ES-I3 (cell line): ENCODE results near the gene HOXD10.
A peak's percentile ranks its signal among the peaks of the same experiment; 100 is the strongest.

Experiments
- H3K36me3 ChIP-seq: 2 replicates; pipeline ENCODE4 v1.6.1; 2013; ENCODE audit warnings: mild to moderate bottlenecking, low read length, control low read depth, moderate library complexity; ENCODE audit not compliant: insufficient read depth
- H3K4me1 ChIP-seq: 2 replicates; pipeline ENCODE4 v1.6.1; 2013; ENCODE audit warnings: mild to moderate bottlenecking, control low read depth, low read length; ENCODE audit not compliant: insufficient read depth
- H3K9ac ChIP-seq: 2 replicates; pipeline ENCODE4 v1.6.1; 2013; ENCODE audit warnings: low read depth, mild to moderate bottlenecking, low read length, moderate library complexity
- H3K9me3 ChIP-seq: 2 replicates; pipeline ENCODE4 v1.6.1; 2013; ENCODE audit warnings: mild to moderate bottlenecking, low read length, moderate library complexity; ENCODE audit not compliant: control insufficient read depth, insufficient read depth

HOXD10 gene

GRCh38 chr2:176156301-176156806 is 39.8 kb downstream of the HOXD10 start:
- no peak overlapping the region for H3K9ac ChIP-seq
- H3K36me3 ChIP-seq = no peaks in the 10 kb centered on the region
- H3K9me3 ChIP-seq = no peaks in the 10 kb centered on the region
- no peaks in the 10 kb centered on the region; the same call in 1 of the 2 replicates for H3K4me1 ChIP-seq

DNA sequence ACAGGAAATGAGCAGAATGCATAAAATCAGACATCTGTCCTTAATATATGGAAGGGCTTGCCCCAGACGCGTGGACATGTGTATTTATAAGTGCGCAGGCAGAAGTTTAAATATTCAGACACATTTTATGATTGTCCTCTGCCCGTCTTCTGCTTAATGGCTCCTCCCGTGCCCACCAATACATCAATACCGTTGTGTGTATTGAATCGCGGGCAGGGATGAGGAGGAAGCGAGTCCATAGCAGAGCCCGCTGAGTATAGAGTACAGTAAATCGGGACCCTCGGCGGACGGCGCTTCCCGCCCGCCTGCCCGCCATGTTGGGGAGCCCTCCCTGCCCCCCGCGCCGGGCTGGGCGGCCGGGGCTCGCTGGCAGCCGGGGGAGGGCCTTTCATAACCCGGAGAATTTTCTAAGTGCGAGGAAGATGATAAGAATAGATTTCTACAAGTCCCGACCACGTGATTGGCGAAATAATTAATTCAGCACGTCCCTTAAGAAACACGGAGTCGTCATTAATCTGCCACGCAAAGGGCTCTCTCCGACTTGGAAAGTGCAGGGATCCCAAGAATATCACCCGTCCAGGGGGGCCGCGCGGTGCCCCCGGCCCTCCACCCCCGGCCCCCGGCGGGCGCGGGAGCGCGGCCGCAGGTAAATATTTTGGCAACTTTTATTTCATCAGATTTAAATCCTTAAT is 40.4 kb downstream of the HOXD10 start, which contains the start of gene HOXD3:
Gene HOXD3 (plus strand): TSS at position 501 of the 692 bp plus-strand sequence. CDS start 11,808 bp downstream, outside the sequence.
- no peaks in the 10 kb centered on the region; the same call in 1 of the 2 replicates for H3K4me1 ChIP-seq
- H3K9ac ChIP-seq = no peak within 1 kb of the TSS; the same call in 1 of the 2 replicates
- no peaks in the 10 kb centered on the region for H3K9me3 ChIP-seq
- no peaks in the 10 kb centered on the region for H3K36me3 ChIP-seq

DNA sequence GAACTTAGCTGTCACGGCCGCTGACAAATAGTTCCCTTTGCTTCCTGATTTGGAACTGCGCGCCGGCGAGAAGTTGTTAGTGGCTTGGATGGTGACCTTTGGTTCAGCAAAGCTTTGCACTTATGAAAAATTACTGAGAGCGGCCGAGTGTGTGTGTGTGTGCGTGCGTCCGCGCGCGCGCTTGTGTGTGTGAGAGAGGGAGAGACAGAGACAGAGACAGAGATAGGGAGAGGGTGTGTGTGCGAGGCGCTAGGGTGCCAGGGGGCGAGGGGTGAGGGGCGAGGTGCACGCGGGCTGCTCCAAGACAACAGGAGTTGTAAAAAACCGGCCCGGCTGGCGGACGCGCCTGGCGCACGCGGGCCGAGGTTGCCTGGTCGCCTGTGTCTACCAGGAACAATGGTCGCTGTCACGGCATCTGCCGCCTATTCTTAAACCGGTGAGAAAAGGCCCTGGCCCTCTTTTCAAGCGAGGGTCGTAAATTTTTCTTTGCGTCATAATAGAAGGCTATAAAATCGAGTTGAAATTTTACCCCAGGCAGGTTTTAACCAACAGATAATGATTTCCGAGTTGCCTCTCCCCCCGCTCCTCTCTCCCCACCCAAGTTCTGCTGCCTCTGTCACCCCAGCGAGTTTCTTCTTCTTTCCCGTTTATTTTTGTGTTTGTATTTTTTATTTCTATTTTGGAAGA is 41.1 kb downstream of the HOXD10 start:
- Histone ChIP-seq H3K36me3 (no peaks in the 10 kb centered on the region), H3K9me3 (no peaks in the 10 kb centered on the region), H3K9ac (no peak overlapping the region; the same call in 1 of the 2 replicates), H3K4me1 (no peaks in the 10 kb centered on the region; the same call in 1 of the 2 replicates)

DNA sequence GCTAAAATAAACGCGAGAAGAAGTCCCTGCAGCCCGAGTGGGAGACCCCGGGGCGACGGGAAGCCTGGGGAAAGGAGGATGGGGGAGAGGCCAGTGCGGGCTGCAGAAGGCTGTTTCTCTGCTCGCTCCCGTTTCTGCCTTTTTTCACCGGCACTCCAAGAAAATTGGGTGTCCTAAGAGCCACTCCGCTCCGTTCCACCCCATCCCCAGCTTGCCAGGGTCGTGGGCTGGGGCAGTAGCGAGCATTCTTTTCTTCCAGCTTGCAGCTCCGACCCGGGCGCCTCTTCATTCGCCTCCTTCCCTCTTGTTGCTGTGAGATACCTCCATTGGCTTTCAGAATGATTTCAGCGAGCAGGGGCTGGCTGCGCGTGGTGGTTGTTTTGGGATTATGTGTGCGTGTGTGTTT is 41.6 kb downstream of the HOXD10 start:
- no peaks in the 10 kb centered on the region for H3K9me3 ChIP-seq
- H3K9ac ChIP-seq = no peak overlapping the region; the same call in 1 of the 2 replicates
- no peaks in the 10 kb centered on the region; the same call in 1 of the 2 replicates for H3K4me1 ChIP-seq
- no peaks in the 10 kb centered on the region for H3K36me3 ChIP-seq

DNA sequence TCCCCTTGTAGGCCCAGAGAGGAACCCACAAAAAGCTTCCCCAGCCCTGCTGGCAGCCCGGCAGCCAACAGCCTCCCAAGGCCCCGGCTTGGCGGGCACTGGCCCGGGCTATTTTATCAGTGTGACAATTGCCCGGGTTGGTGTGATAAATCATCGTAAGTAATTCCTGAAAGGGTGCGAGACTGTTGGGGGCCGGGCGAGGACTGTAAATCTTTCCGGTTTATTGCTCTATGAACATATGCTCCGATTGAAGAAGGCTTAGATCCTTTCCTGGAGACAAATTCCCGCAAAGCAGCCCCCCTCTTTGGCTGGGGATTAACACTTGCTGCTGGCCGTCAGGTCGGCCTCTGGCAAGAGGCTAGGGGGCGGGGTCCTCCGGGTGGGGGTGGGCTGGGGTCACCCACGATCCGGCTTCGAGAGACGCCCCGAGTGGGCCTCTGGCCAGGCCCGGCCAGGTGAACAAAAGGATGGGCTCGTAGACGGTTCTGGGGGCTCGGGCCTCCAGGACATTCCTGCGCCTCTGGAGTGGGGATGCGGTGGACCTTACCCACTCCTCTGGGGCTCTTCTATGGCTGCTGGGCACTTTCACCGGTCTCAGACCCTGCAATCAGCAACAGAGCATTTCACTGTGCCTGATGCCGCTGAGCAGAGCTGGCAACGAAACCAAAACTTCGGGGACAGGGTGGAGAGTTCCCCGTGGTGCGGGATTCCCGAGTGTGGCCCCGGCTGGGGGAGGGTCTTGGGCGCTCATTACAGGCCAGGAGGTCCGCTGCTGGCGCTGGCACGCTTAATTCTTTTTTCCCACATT is 42.5 kb downstream of the HOXD10 start:
- no peak overlapping the region for H3K9ac ChIP-seq
- no peaks in the 10 kb centered on the region; the same call in 1 of the 2 replicates for H3K4me1 ChIP-seq
- no peaks in the 10 kb centered on the region for H3K9me3 ChIP-seq
- no peaks in the 10 kb centered on the region for H3K36me3 ChIP-seq

GRCh38 chr2:176159663-176160250 is 43.2 kb downstream of the HOXD10 start:
- H3K36me3 ChIP-seq = no peaks in the 10 kb centered on the region
- H3K9ac ChIP-seq = peak overlapping the region; percentile 14; the same call in 1 of the 2 replicates
- H3K9me3 ChIP-seq = no peaks in the 10 kb centered on the region
- no peaks in the 10 kb centered on the region; the same call in 1 of the 2 replicates for H3K4me1 ChIP-seq

DNA sequence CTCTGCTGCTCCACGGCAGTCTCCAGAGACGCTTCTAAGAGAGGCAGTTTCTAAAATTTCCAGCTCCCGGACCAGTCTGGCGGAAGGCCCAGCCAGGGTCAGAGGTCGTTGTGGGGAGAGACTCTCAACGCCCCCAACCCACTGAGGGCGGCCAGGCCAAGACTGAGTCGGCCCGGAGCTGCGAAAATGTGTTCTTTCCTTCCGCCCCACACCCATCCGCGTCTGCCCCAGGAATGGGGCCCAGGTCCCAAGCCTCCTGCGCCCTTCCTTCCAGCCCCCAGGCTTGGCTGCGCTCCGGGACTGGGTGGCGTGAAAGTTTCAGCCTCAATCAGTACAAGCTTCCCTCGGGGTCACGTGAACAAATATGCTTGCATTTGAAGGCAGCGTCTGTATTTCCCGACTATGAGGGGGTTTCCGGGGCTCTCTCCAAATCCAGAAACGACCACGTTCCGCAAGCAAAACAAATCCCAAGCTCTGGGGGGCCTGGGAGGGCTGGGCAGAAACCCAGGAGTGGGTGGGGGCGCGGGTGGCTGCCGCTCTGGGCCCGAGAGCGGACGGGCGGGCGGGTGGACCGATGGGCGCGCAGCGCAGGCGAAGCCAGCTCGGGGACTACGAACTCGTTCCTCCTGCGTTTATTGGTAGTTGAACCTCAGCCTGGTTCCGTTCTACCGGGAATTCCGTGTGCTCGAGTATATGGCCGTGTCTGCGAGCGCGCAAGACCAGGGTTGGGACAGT is 43.8 kb downstream of the HOXD10 start:
- Histone ChIP-seq H3K36me3 (no peaks in the 10 kb centered on the region), H3K9ac (peak overlapping the region; percentile 14; the same call in 1 of the 2 replicates), H3K9me3 (no peaks in the 10 kb centered on the region), H3K4me1 (no peaks in the 10 kb centered on the region; the same call in 1 of the 2 replicates)

- Histone ChIP-seq H3K9me3 (no peaks in the 10 kb centered on the region), H3K4me1 (no peaks in the 10 kb centered on the region; the same call in 1 of the 2 replicates), H3K9ac (no peak overlapping the region), H3K36me3 (no peaks in the 10 kb centered on the region)
These were observed 44.6 kb downstream of the HOXD10 start for GRCh38 chr2:176160986-176161824.

- H3K4me1 ChIP-seq = no peaks in the 10 kb centered on the region; the same call in 1 of the 2 replicates
- no peaks in the 10 kb centered on the region for H3K9me3 ChIP-seq
- no peak overlapping the region for H3K9ac ChIP-seq
- H3K36me3 ChIP-seq = no peaks in the 10 kb centered on the region
These were observed 45.4 kb downstream of the HOXD10 start for GRCh38 chr2:176161825-176162626.

DNA sequence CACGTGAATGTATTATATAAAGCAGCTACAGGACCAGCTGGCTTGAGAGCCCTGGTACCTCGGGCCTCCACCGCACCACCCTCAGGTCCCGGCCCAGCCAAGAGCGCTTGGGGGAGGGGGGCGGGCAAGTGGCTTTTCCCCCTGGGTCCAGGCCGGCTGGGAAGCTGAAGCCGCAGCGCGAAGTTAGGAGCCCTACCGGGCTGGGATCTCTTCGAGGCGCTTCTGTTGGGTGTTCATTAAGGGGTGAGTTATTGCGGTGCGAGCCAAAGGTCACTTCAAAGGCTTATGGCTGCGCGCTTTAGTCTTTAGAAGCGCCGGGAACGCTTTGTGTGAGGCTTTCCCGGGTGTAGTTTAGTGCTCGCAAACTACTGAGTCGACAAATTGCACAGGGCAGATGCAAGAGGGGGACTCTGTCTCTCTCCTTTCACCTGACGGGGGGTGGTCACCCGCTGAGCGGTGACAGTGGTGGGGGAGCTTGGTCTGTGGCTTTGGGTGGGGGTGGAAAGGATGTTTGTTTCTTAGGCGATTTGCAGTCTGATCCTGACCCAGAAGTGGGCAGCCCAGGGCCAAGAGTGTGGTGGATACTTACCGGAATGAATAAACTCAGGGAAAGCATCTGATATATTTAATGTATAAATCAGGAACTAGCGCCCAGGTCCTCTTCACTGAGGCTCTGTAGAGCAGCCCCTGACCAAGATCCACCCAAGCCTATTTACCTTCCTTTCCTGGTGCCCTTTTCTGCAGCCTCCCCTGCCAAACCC is 46.5 kb downstream of the HOXD10 start:
- Histone ChIP-seq H3K36me3 (no peaks in the 10 kb centered on the region), H3K9ac (no peak overlapping the region), H3K4me1 (no peaks in the 10 kb centered on the region; the same call in 1 of the 2 replicates), H3K9me3 (no peaks in the 10 kb centered on the region)

- H3K9me3 ChIP-seq = no peaks in the 10 kb centered on the region
- no peaks in the 10 kb centered on the region; the same call in 1 of the 2 replicates for H3K4me1 ChIP-seq
- H3K9ac ChIP-seq = no peak overlapping the region
- H3K36me3 ChIP-seq = no peaks in the 10 kb centered on the region
These were observed 47.1 kb downstream of the HOXD10 start for GRCh38 chr2:176163672-176164056.
